ENCODE data around the gene ZRANB3. TPM values are rescaled to one million over a fixed set of nuclear protein-coding genes. Genes with fewer than 3 reads are reported as not detected.
A peak's percentile ranks its signal among the peaks of the same experiment; 100 is the strongest.

Gene ZRANB3
- total RNA-seq (2013; cell fraction: nucleolus; rRNA removed), result 47.5 and 50.1 TPM in 2 replicates
- total RNA-seq (2014; rRNA removed), result 8.1 and 10.2 TPM in 2 replicates
- 11.4 and 11.8 TPM in 2 replicates for total RNA-seq (2014; rRNA removed; fragmentation: Illumina TruSeq; extraction: Trizol)
- total RNA-seq (2021), result 10.5 and 11.0 TPM in 2 replicates
- polyA plus RNA-seq (2011; ENCODE audit: low read depth), result 4.2 TPM
- 9.6 and 15.0 TPM in 2 replicates for polyA plus RNA-seq (2011; rRNA removed)
- 4.8 and 5.6 TPM in 2 replicates for polyA plus RNA-seq (2011; cell fraction: cytosol; rRNA removed)
- polyA plus RNA-seq (2011; cell fraction: nucleus; rRNA removed), result 4.1 and 5.1 TPM in 2 replicates
- polyA plus RNA-seq (2012), result 3.1 and 4.1 TPM in 2 replicates
- 8.2 and 9.7 TPM in 2 replicates for polyA plus RNA-seq (2014; fragmentation: Illumina TruSeq; extraction: Trizol)
- polyA plus RNA-seq (2014; fragmentation: Nextera tagmentation; extraction: Ambion mirVana), result 1 to 10 TPM; 5.6 to 5.8 TPM
- 4.8 and 6.6 TPM in 2 replicates for polyA plus RNA-seq (2014; rRNA removed)
- 10 to 100 TPM; 10.3 to 11.0 TPM for polyA plus RNA-seq (2016; fragmentation: Nextera tagmentation; extraction: Ambion mirVana)
- 16.1 and 18.8 TPM in 2 replicates for polyA minus RNA-seq (2011; rRNA and poly(A)+ RNA removed)
- 4.0 and 5.2 TPM in 2 replicates for polyA minus RNA-seq (2011; cell fraction: cytosol; rRNA and poly(A)+ RNA removed)
- polyA minus RNA-seq (2011; cell fraction: nucleus; rRNA and poly(A)+ RNA removed), result 8.1 and 10.9 TPM in 2 replicates
- Bru-seq, nascent RNA, result percentile 54 among the genes with signal in this experiment
- BruChase-seq, experiment 1, labeled RNA remaining after a 6-hour chase, result percentile 52 among the genes with signal in this experiment
- BruChase-seq, experiment 2, labeled RNA remaining after a 2-hour chase, result percentile 53 among the genes with signal in this experiment
- long read RNA-seq, experiment 1, partial matches to known transcripts, result 2 of 2 reads
- long read RNA-seq, experiment 1, other reads (novel, unspliced or antisense), result 0 of 2 reads
- long read RNA-seq, experiment 2, partial matches to known transcripts, result 7 of 14 reads
- long read RNA-seq, experiment 2, other reads (novel, unspliced or antisense), result 7 of 14 reads

DNA sequence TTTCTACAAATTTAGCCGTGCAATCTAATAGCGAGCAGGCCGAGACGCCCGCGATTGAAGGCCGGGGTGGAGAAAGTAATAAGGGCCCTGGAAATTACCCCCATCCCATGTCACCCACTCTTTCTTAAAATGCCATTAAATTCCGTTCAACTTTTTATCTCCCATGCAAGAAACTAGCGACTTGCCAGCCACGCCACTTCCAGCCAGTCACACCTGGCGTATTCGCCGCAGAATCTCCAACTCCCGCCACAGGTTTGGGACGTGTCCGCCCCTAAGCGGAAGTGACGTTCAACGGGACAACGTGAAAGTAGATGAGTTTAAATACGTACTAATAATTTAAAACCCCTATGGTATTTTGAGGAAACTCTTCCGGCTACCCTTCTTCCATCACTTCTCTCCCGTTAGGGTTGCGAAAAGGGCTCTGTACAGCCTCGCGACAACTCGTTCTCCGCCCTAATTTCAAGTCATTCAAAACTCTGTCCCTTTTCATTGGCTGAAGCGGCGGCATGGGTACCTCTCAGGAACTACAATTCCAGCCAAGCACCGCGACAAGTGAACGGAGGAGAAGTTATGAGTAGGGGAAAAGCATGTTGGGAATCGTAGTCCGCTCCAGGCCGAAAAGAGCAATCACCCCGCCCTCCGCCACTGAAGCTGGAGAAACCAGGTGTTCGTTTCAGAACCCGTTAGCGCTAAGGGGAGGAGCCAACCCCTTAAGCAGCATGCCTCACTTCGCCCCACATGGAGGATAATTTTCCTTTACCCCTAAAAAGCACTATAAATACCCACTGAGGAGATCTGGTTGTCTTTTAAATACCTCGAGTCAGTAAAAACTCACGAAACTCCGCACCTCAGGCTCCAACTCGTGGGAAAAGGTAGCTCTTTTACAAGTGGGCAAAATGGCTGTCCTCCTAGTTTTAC lies at the start of gene ZRANB3:
Gene ZRANB3, minus strand, starts transcription at position 906 of the 918 bp plus-strand sequence.
- peak; percentile 98 for DNase-seq (ENCODE audit: low read depth, low spot score)
- intact Hi-C loops (cut with micrococcal nuclease; ENCODE audit: unreplicated experiment) (loop anchor here (2.0 kb wide), 1 partner anchor 210 kb away; the partner anchor contains the start of gene UBXN4), in situ Hi-C loops (cut with MboI) (no loop called here)
- H3K9me3 ChIP-seq (replicated peaks; ENCODE audit: control insufficient read depth, insufficient read depth, low read length), result no peaks in the 10 kb centered on the region
- peak within 1 kb of the TSS; percentile 100 for H2AFZ ChIP-seq (ENCODE audit: control insufficient read depth, low read depth, low read length)
- H3K4me2 ChIP-seq (ENCODE audit: control insufficient read depth, insufficient read depth), result peak within 1 kb of the TSS; percentile 89
- TSS peak; percentile 84 for BruUV-seq (replicated peaks)
- ChIA-PET SMC1A (ENCODE audit: uncharacterized antibody, unreplicated experiment) (interaction anchor here (0.8 to 2.3 kb wide), 12 partner anchors 10 to 526 kb away, joined by 3 to 10 read pairs (median 3); partner anchors contain the start of gene UBXN4), CTCF (interaction anchor here (0.6 to 1.4 kb wide), 8 partner anchors 13 to 600 kb away, joined by 3 to 6 read pairs (median 4); partner anchors contain the start of gene UBXN4), RAD21 (ENCODE audit: unreplicated experiment) (interaction anchor here (0.6 to 1.6 kb wide), 16 partner anchors 8 to 854 kb away, joined by 3 to 8 read pairs (median 4); partner anchors contain the start of gene UBXN4), POLR2A (interaction anchor here (0.5 to 2.0 kb wide), 9 partner anchors 8 to 473 kb away, joined by 3 to 7 read pairs (median 4); partner anchors contain the start of gene DARS1)
- H3K79me2 ChIP-seq (ENCODE audit: control insufficient read depth, insufficient read depth, low read length), result peaks cover 57% of the 10 kb centered on the region
- peak; percentile 83 for ATAC-seq
- H3K36me3 ChIP-seq (ENCODE audit: control insufficient read depth in 2 of 2, insufficient read depth in 2 of 2, low read length in 1 of 2), result no peaks in the 10 kb centered on the region
- peak within 1 kb of the TSS; percentile 94 for H3K9ac ChIP-seq (ENCODE audit: control insufficient read depth, insufficient read depth, low read length)
- FAIRE-seq, result no peak
- H3K27me3 ChIP-seq (replicated peaks in 1 of 2; ENCODE audit: control insufficient read depth in 2 of 2, insufficient read depth in 2 of 2, low read length in 1 of 2), result no peaks in the 10 kb centered on the region
- peaks cover 3% of the 10 kb centered on the region; the same call in 1 of the 2 replicates for H3K4me1 ChIP-seq (ENCODE audit: control insufficient read depth, insufficient read depth, low read length)
- no peaks in the 10 kb centered on the region for H4K20me1 ChIP-seq (ENCODE audit: control insufficient read depth, insufficient read depth)
- H3K27ac ChIP-seq (ENCODE audit: control insufficient read depth, insufficient read depth), result peak within 1 kb of the TSS; percentile 99
- H3K4me3 ChIP-seq, result peak within 1 kb of the TSS; percentile 89
- WGBS (ENCODE audit: insufficient coverage, insufficient replicate concordance, low lambda C conversion rate, missing lambda C conversion rate), result under 1% methylated on average over 46 of the region's 46 CpGs
- no peak for TF ChIP-seq MEF2B (IDR thresholded peaks at IDR 0.05; ENCODE audit: partially characterized antibody, poor library complexity, severe bottlenecking)
- TF ChIP-seq ZNF274 (IDR thresholded peaks at IDR 0.05; ENCODE audit: insufficient read depth, insufficient read length), result no peak
- no peak; the same call in 1 of the 2 replicates for TF ChIP-seq NR2C1 (IDR thresholded peaks at IDR 0.05)
- no peak for TF ChIP-seq RFX5 (IDR thresholded peaks at IDR 0.05; ENCODE audit: low read depth, low read length)
- TF ChIP-seq FOS (IDR thresholded peaks at IDR 0.05; ENCODE audit: borderline replicate concordance, extremely low read depth, insufficient read length), result no peak
- TF ChIP-seq NR2C2 (IDR thresholded peaks at IDR 0.05; ENCODE audit: borderline replicate concordance, control insufficient read depth, insufficient read length, low read depth), result no peak
- no peak for TF ChIP-seq DPF2 (IDR thresholded peaks at IDR 0.05)
- 0 out of 2 replicates have a peak, but pooled peaks have one; percentile 30 for TF ChIP-seq EED (IDR thresholded peaks at IDR 0.05; ENCODE audit: low read depth)
- TF ChIP-seq RUNX3 (IDR thresholded peaks at IDR 0.05; ENCODE audit: low read length), result peak; percentile 68
- TF ChIP-seq SIX5 (IDR thresholded peaks at IDR 0.05; ENCODE audit: low read depth, low read length, severe bottlenecking), result peak; percentile 91
- TF ChIP-seq IKZF2 (IDR thresholded peaks at IDR 0.05), result no peak; a peak in 2 of 4 replicates
- TF ChIP-seq, protein P1, sequence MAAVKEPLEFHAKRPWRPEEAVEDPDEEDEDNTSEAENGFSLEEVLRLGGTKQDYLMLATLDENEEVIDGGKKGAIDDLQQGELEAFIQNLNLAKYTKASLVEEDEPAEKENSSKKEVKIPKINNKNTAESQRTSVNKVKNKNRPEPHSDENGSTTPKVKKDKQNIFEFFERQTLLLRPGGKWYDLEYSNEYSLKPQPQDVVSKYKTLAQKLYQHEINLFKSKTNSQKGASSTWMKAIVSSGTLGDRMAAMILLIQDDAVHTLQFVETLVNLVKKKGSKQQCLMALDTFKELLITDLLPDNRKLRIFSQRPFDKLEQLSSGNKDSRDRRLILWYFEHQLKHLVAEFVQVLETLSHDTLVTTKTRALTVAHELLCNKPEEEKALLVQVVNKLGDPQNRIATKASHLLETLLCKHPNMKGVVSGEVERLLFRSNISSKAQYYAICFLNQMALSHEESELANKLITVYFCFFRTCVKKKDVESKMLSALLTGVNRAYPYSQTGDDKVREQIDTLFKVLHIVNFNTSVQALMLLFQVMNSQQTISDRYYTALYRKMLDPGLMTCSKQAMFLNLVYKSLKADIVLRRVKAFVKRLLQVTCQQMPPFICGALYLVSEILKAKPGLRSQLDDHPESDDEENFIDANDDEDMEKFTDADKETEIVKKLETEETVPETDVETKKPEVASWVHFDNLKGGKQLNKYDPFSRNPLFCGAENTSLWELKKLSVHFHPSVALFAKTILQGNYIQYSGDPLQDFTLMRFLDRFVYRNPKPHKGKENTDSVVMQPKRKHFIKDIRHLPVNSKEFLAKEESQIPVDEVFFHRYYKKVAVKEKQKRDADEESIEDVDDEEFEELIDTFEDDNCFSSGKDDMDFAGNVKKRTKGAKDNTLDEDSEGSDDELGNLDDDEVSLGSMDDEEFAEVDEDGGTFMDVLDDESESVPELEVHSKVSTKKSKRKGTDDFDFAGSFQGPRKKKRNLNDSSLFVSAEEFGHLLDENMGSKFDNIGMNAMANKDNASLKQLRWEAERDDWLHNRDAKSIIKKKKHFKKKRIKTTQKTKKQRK (IDR thresholded peaks at IDR 0.05; ENCODE audit: low read depth, low read length), result no peak
- 0 out of 2 replicates have a peak, but pooled peaks have one; percentile 61 for TF ChIP-seq CHD1 (IDR thresholded peaks at IDR 0.05; ENCODE audit: low read depth, low read length)
- TF ChIP-seq NBN (IDR thresholded peaks at IDR 0.05), result no peak

Data from GM12878 (cell line).